DOHH2 (cell line): ENCODE data around the gene IGF2BP1.

Experiments
- EZH2phosphoT487 ChIP-seq: fragments of 200-600 bp; sonication (generic); IDR thresholded peaks from 2 replicates; pipeline ENCODE4 v1.6.1; 2017; ENCODE audit warnings: borderline replicate concordance, mild to moderate bottlenecking, antibody characterized with exemption, low read length, moderate library complexity, mixed read lengths
- TF ChIP-seq, protein P1 (sequence below): fragments of 200-600 bp; sonication (generic); IDR thresholded peaks from one replicate; pipeline ENCODE4 v1.5.1; 2014; ENCODE audit warnings: antibody characterized with exemption, mild to moderate bottlenecking, low read depth, low read length; ENCODE audit not compliant: poor library complexity, severe bottlenecking

DNA sequence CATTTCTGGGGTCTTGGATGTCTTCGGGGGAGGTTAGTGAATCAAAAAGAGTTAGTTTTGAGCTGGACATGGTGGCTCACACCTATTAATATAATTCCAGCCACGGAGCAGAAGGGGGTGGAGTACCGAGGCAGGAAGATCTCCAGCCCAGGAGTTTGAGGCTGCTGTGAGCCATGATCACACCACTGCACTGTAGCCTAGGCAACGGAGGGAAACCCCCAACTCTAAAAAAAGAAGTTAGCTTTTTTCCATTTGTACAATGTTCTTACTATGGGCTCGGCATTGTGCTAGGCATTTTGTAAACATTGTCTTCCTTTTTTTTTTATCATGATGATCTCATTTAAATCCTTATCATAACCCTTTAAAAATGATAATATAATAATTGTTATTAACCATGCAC lies 44.3 kb upstream of the IGF2BP1 start:
- no peak for TF ChIP-seq EZH2phosphoT487
- TF ChIP-seq, protein P1, sequence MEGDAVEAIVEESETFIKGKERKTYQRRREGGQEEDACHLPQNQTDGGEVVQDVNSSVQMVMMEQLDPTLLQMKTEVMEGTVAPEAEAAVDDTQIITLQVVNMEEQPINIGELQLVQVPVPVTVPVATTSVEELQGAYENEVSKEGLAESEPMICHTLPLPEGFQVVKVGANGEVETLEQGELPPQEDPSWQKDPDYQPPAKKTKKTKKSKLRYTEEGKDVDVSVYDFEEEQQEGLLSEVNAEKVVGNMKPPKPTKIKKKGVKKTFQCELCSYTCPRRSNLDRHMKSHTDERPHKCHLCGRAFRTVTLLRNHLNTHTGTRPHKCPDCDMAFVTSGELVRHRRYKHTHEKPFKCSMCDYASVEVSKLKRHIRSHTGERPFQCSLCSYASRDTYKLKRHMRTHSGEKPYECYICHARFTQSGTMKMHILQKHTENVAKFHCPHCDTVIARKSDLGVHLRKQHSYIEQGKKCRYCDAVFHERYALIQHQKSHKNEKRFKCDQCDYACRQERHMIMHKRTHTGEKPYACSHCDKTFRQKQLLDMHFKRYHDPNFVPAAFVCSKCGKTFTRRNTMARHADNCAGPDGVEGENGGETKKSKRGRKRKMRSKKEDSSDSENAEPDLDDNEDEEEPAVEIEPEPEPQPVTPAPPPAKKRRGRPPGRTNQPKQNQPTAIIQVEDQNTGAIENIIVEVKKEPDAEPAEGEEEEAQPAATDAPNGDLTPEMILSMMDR = no peak
